Transverse colon (tissue), 4 donors: Measurements from ENCODE around the gene ANKRD11. TPM values are rescaled to one million over a fixed set of nuclear protein-coding genes. Genes with fewer than 3 reads are reported as not detected.
A peak's percentile ranks its signal among the peaks of the same experiment; 100 is the strongest.
"Not testable (repeated sequence)": the region's sequence is repeated elsewhere in the genome, so short reads cannot be mapped to it uniquely, and the experiment has no call there.

Source experiments
- DNase-seq: peaks from one replicate; pipeline ENCODE4 v3.0.0-alpha.2; 2019
- H3K27ac ChIP-seq, 4 donors: fragments of 200-600 bp; sonication (generic); 2 replicates each; pipeline ENCODE4 v1.5.1; 2016 to 2018; ENCODE audit warnings: inconsistent platforms in 4 of 4
- H3K27me3 ChIP-seq: fragments of 200-600 bp; sonication (generic); 2 replicates; pipeline ENCODE4 v1.5.1; 2017; ENCODE audit warnings: inconsistent platforms
- H3K36me3 ChIP-seq, 4 donors: fragments of 200-600 bp; sonication (generic); 2 replicates each; pipeline ENCODE4 v1.5.1; 2017 to 2019; ENCODE audit warnings: inconsistent platforms in 4 of 4
- H3K4me1 ChIP-seq, 4 donors: fragments of 200-600 bp; sonication (generic); 2 replicates each; pipeline ENCODE4 v1.5.1; 2017 to 2020; ENCODE audit warnings: inconsistent platforms in 4 of 4
- H3K4me3 ChIP-seq, 4 donors: fragments of 200-600 bp; sonication (generic); 1 replicate in 1 of 4; 2 replicates in 3 of 4; pipeline versions ENCODE4 v1.5.1 to v1.6.1; 2017 to 2019; ENCODE audit warnings: inconsistent platforms in 4 of 4
- H3K9me3 ChIP-seq, 2 donors: fragments of 200-600 bp; sonication (generic); 2 replicates each; pipeline ENCODE4 v1.5.1; 2017 to 2019; ENCODE audit warnings: inconsistent platforms in 2 of 2
- EP300 ChIP-seq: sonication (generic); formaldehyde crosslinking; IDR thresholded peaks from one replicate; pipeline ENCODE4 v1.6.1; 2017; ENCODE audit warnings: antibody characterized with exemption, low read depth
- POLR2A ChIP-seq: fragments of 450-650 bp; IDR thresholded peaks from one replicate; pipeline ENCODE4 v1.6.1; 2016; ENCODE audit warnings: antibody characterized with exemption, mild to moderate bottlenecking, moderate library complexity
- POLR2AphosphoS5 ChIP-seq, 3 donors: sonication (generic); formaldehyde crosslinking; IDR thresholded peaks; one replicate each; pipeline ENCODE4 v1.6.1; 2016; ENCODE audit warnings: antibody characterized with exemption in 3 of 3
- WGBS, 2 donors: methylation state at CpG; one replicate each; pipeline ENCODE4 v1.1.5; 2018; ENCODE audit warnings: low coverage in 1 of 2; 5-methylcytosine and 5-hydroxymethylcytosine counted together
- in situ Hi-C, 4 donors: fragments of 200-750 bp; cut with MboI; loops; one replicate each; pipeline versions ENCODE4 v1.15.0 to v1.15.1; 2017; ENCODE audit warnings: low sequenced_read_pairs in 3 of 4, low pct_ligation_motif_present in 1 of 4, low pct_unique_long_range_greater_than_20kb in 1 of 4
- intact Hi-C: fragments of 100-400 bp; cut with DNase I; formaldehyde crosslinking; loops from one replicate; pipeline ENCODE4 v1.15.1; 2023; ENCODE audit warnings: low total_unique reads
- total RNA-seq, 4 donors: library from RNA; depleted of rRNA; stranded (reverse); fragments of >200 nt; gene quantifications; one replicate each; pipeline ENCODE4 v1.1.0, GENCODE V29; 2016
- TF ChIP-seq, protein P1 (sequence below), 5 experiments: fragments of 200-600 bp in 3 of 5; fragments of 450-650 bp in 2 of 5; sonication (generic) in 3 of 5; IDR thresholded peaks; 1 replicate in 2 of 5; 2 replicates in 3 of 5; pipeline ENCODE4 v1.5.1; 2016 to 2017; ENCODE audit warnings: antibody characterized with exemption in 5 of 5, inconsistent platforms in 3 of 5, mild to moderate bottlenecking in 2 of 5, moderate library complexity in 1 of 5

Gene ANKRD11
- total RNA-seq, 4 donors from 2014 or later = 109 to 281 (median 142) TPM

DNA sequence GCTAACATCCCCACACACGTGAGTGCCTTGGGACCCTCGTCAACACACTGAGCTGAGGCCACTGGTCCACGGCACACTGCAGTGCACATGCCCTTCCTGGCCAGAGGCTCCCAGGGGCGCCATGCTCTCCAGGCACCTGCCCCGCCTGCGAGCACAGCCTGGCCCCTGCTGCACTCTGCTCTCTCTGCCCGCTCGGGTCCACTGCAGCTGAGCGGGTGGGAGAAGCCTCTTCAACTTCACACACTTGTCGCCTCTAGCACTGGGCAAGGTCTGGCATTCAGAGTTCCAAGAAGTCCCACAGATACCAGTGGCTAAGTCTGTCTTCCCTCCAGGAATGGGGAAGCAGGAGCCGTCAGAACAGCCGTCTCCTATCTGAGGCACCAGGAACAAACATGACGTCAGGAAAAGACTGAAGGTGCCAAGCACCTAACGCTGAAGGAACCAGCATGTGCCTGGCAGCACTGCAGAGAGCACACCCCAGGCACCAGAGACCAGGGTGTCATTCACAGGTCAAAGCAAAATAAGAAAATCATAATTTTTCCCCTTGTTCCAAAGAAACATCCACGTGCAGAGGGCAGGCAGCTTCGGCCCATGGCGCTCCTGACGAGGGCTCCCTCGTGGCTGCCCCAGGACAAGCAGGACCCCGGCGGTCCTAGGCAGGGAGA, 189.9 kb downstream of the ANKRD11 start:
- no peak for DNase-seq
- peak overlapping the region; percentile 49 to 82 (median 77) for H3K27ac ChIP-seq
- intact Hi-C loops = no loop called here

GRCh38 chr16:89299357-89300111, 190.8 kb downstream of the ANKRD11 start:
- H3K4me3 ChIP-seq, H3K36me3 ChIP-seq, H3K9me3 ChIP-seq, DNase-seq, H3K27me3 ChIP-seq, intact Hi-C loops, in situ Hi-C loops: not testable (repeated sequence)
- 93% methylated on average over 6 of the region's 10 CpGs; no CpG with 5 or more reads in 1 of the 2 donors for WGBS, 2 donors
- H3K4me1 ChIP-seq = peaks cover 11 to 25% (median 17%) of the 10 kb centered on the region in 4 donors
- H3K27ac ChIP-seq = peak overlapping the region in 3 of 4 donors; percentile 76 to 82 (median 78)

More for the DNA sequence above, 189.9 kb downstream of the ANKRD11 start:
- Histone ChIP-seq H3K4me3 (no peak overlapping the region), H3K27me3 (no peaks in the 10 kb centered on the region), H3K4me1 (peaks cover 11 to 22% (median 17%) of the 10 kb centered on the region in 4 donors), H3K36me3 (no peaks in the 10 kb centered on the region), H3K9me3 (no peaks in the 10 kb centered on the region)
- TF ChIP-seq EP300 (peak; percentile 80), POLR2AphosphoS5 (IDR thresholded peaks at IDR 0.05) (peak; percentile 46 to 57 (median 52)), POLR2A (no peak)
- TF ChIP-seq, protein P1, sequence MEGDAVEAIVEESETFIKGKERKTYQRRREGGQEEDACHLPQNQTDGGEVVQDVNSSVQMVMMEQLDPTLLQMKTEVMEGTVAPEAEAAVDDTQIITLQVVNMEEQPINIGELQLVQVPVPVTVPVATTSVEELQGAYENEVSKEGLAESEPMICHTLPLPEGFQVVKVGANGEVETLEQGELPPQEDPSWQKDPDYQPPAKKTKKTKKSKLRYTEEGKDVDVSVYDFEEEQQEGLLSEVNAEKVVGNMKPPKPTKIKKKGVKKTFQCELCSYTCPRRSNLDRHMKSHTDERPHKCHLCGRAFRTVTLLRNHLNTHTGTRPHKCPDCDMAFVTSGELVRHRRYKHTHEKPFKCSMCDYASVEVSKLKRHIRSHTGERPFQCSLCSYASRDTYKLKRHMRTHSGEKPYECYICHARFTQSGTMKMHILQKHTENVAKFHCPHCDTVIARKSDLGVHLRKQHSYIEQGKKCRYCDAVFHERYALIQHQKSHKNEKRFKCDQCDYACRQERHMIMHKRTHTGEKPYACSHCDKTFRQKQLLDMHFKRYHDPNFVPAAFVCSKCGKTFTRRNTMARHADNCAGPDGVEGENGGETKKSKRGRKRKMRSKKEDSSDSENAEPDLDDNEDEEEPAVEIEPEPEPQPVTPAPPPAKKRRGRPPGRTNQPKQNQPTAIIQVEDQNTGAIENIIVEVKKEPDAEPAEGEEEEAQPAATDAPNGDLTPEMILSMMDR (IDR thresholded peaks at IDR 0.05) = no peak
- WGBS, 2 donors = 78 to 93% methylated on average over 6 to 21 of the region's 21 CpGs
- in situ Hi-C loops = no loop called here

- in situ Hi-C loops = no loop called here
- TF ChIP-seq POLR2AphosphoS5 (IDR thresholded peaks at IDR 0.05) (no peak), EP300 (no peak)
These were observed 191.6 kb downstream of the ANKRD11 start for GRCh38 chr16:89298623-89299225.

GRCh38 chr16:89297910-89298545, 192.3 kb downstream of the ANKRD11 start:
- peak overlapping the region in 1 of 4 donors; percentile 10 for H3K27ac ChIP-seq

More at GRCh38 chr16:89298623-89299225, 191.6 kb downstream of the ANKRD11 start:
- H3K4me1 ChIP-seq = peaks cover 11 to 33% (median 21%) of the 10 kb centered on the region in 4 donors
- H3K36me3 ChIP-seq = no peaks in the 10 kb centered on the region
- no peaks in the 10 kb centered on the region for H3K27me3 ChIP-seq
- H3K9me3 ChIP-seq = no peaks in the 10 kb centered on the region
- H3K4me3 ChIP-seq = no peak overlapping the region
- intact Hi-C loops = no loop called here
- H3K27ac ChIP-seq = peak overlapping the region in 2 of 4 donors; percentile 8 to 23
- 90 to 97% methylated on average over 5 to 17 of the region's 17 CpGs for WGBS, 2 donors
- no peak for DNase-seq

More at GRCh38 chr16:89297910-89298545, 192.3 kb downstream of the ANKRD11 start:
- Histone ChIP-seq H3K4me3 (no peak overlapping the region), H3K4me1 (peaks cover 11 to 34% (median 22%) of the 10 kb centered on the region in 4 donors), H3K9me3 (no peaks in the 10 kb centered on the region), H3K27me3 (no peaks in the 10 kb centered on the region), H3K36me3 (no peaks in the 10 kb centered on the region)
- WGBS, 2 donors = 73% methylated on average over 15 of the region's 17 CpGs; no CpG with 5 or more reads in 1 of the 2 donors
- TF ChIP-seq, protein P1 (IDR thresholded peaks at IDR 0.05) = no peak
- TF ChIP-seq POLR2A (no peak), EP300 (no peak), POLR2AphosphoS5 (IDR thresholded peaks at IDR 0.05) (no peak)
- intact Hi-C loops = no loop called here
- in situ Hi-C loops = no loop called here
- no peak for DNase-seq
